Urinary bladder (tissue), 4 donors: ENCODE results near the gene PER1. TPM values are rescaled to one million over a fixed set of nuclear protein-coding genes. Genes with fewer than 3 reads are reported as not detected.

Experiments
- DNase-seq: peaks from one replicate; pipeline ENCODE4 v3.0.0-alpha.2; 2015; ENCODE audit errors: extremely low spot score
- H3K27ac ChIP-seq: one replicate; pipeline ENCODE4 v1.5.1; 2013; ENCODE audit warnings: low read depth, mild to moderate bottlenecking, moderate library complexity
- H3K36me3 ChIP-seq: one replicate; pipeline ENCODE4 v1.6.1; 2013; ENCODE audit warnings: mild to moderate bottlenecking, moderate library complexity; ENCODE audit not compliant: insufficient read depth
- H3K4me1 ChIP-seq: one replicate; pipeline ENCODE4 v1.6.1; 2013; ENCODE audit warnings: mild to moderate bottlenecking, moderate library complexity; ENCODE audit not compliant: insufficient read depth
- H3K4me3 ChIP-seq: one replicate; pipeline ENCODE4 v1.5.1; 2013; ENCODE audit warnings: low read depth, low read length
- WGBS: extraction: QIAGEN DNeasy Blood & Tissue Kit; methylation state at CpG from one replicate; pipeline ENCODE4 v1.1.7; 2013; 5-methylcytosine and 5-hydroxymethylcytosine counted together
- polyA plus RNA-seq: library from polyadenylated mRNA; stranded (reverse); fragments of 200-250 nt; gene quantifications from one replicate; pipeline ENCODE4 v1.2.3, GENCODE V29; 2013
- total RNA-seq: library from RNA; depleted of rRNA; stranded (reverse); fragments of >200 nt; gene quantifications from one replicate; pipeline ENCODE4 v1.2.3, GENCODE V29; 2014
- donor health status: healthy with polysubstance abuse.
- donor health status: healthy.

PER1 gene
- total and polyA plus RNA-seq, 2 donors = 29.9 to 183 TPM

- no peak overlapping the region for H3K4me3 ChIP-seq
- no peak for DNase-seq
- H3K27ac ChIP-seq = no peak overlapping the region
- no peaks in the 10 kb centered on the region for H3K36me3 ChIP-seq
- whole genome bisulfite sequencing = 80% methylated on average over 4 of the region's 4 CpGs
- H3K4me1 ChIP-seq = no peaks in the 10 kb centered on the region
Observed at GRCh38 chr17:8133941-8134340, 18.3 kb downstream of the PER1 start.

GRCh38 chr17:8133399-8133798 lies 18.8 kb downstream of the PER1 start:
- Histone ChIP-seq H3K4me3 (no peak overlapping the region), H3K27ac (no peak overlapping the region), H3K4me1 (no peaks in the 10 kb centered on the region), H3K36me3 (no peaks in the 10 kb centered on the region)
- 60% methylated on average over 12 of the region's 12 CpGs for WGBS
- DNase-seq = no peak

- 73% methylated on average over 3 of the region's 3 CpGs for WGBS
- Histone ChIP-seq H3K4me1 (no peaks in the 10 kb centered on the region), H3K27ac (no peak overlapping the region), H3K36me3 (no peaks in the 10 kb centered on the region), H3K4me3 (no peak overlapping the region)
- no peak for DNase-seq
Observed at GRCh38 chr17:8131844-8132441, 20.3 kb downstream of the PER1 start.

- WGBS = 83% methylated on average over 14 of the region's 14 CpGs
- peaks cover 3% of the 10 kb centered on the region for H3K4me1 ChIP-seq
- no peak for DNase-seq
- H3K4me3 ChIP-seq = no peak overlapping the region
- no peak overlapping the region for H3K27ac ChIP-seq
- H3K36me3 ChIP-seq = no peaks in the 10 kb centered on the region
Observed at GRCh38 chr17:8128125-8128784, 23.9 kb downstream of the PER1 start.

GRCh38 chr17:8126491-8127066 lies 25.6 kb downstream of the PER1 start:
- Histone ChIP-seq H3K4me1 (peaks cover 3% of the 10 kb centered on the region), H3K36me3 (no peaks in the 10 kb centered on the region), H3K27ac (no peak overlapping the region), H3K4me3 (peak overlapping the region; percentile 58)
- DNase-seq = no peak
- WGBS = under 1% methylated on average over 45 of the region's 45 CpGs

GRCh38 chr17:8125947-8126490 lies 26.2 kb downstream of the PER1 start:
- no peaks in the 10 kb centered on the region for H3K36me3 ChIP-seq
- DNase-seq = no peak
- peaks cover 3% of the 10 kb centered on the region for H3K4me1 ChIP-seq
- under 1% methylated on average over 35 of the region's 35 CpGs for WGBS
- H3K27ac ChIP-seq = no peak overlapping the region
- H3K4me3 ChIP-seq = peak overlapping the region; percentile 58

GRCh38 chr17:8125154-8125946 lies 26.9 kb downstream of the PER1 start:
- no peak overlapping the region for H3K27ac ChIP-seq
- under 1% methylated on average over 40 of the region's 40 CpGs for WGBS
- peaks cover 3% of the 10 kb centered on the region for H3K4me1 ChIP-seq
- H3K4me3 ChIP-seq = peak overlapping the region; percentile 58
- H3K36me3 ChIP-seq = no peaks in the 10 kb centered on the region
- DNase-seq = peak; percentile 79

- no peak overlapping the region for H3K27ac ChIP-seq
- no peak overlapping the region for H3K4me3 ChIP-seq
- peaks cover 3% of the 10 kb centered on the region for H3K4me1 ChIP-seq
- 4% methylated on average over 24 of the region's 24 CpGs for WGBS
- H3K36me3 ChIP-seq = no peaks in the 10 kb centered on the region
- DNase-seq = no peak
Observed at GRCh38 chr17:8124350-8125153, 27.7 kb downstream of the PER1 start.

GRCh38 chr17:8123695-8124349 lies 28.4 kb downstream of the PER1 start, which contains the start of gene HES7:
Gene HES7, minus strand, starts transcription at chr17:8124106. Its CDS starts 22 bp downstream, at chr17:8124084.
- Histone ChIP-seq H3K4me1 (peaks cover 3% of the 10 kb centered on the region), H3K27ac (no peak within 1 kb of the TSS), H3K4me3 (peak within 1 kb of the TSS; percentile 50), H3K36me3 (no peaks in the 10 kb centered on the region)
- WGBS = under 1% methylated on average over 29 of the region's 29 CpGs
- DNase-seq = no peak

GRCh38 chr17:8122924-8123694 lies 29.1 kb downstream of the PER1 start:
- H3K27ac ChIP-seq = no peak overlapping the region
- peaks cover 3% of the 10 kb centered on the region for H3K4me1 ChIP-seq
- no peaks in the 10 kb centered on the region for H3K36me3 ChIP-seq
- DNase-seq = no peak
- under 1% methylated on average over 55 of the region's 55 CpGs for WGBS
- H3K4me3 ChIP-seq = peak overlapping the region; percentile 50

GRCh38 chr17:8122422-8122923 lies 29.7 kb downstream of the PER1 start:
- no peak overlapping the region for H3K27ac ChIP-seq
- H3K36me3 ChIP-seq = no peaks in the 10 kb centered on the region
- H3K4me3 ChIP-seq = peak overlapping the region; percentile 50
- no peak for DNase-seq
- WGBS = under 1% methylated on average over 29 of the region's 29 CpGs
- peaks cover 3% of the 10 kb centered on the region for H3K4me1 ChIP-seq
